Activated CD8-positive, alpha-beta memory T cell treated with anti-CD3 and anti-CD28 coated beads, Interleukin-2, amount 50 U/mL, for 4 hours (primary cell): ENCODE results near the gene TMEM171.

ENCODE experiments used
- DNase-seq: peaks from one replicate; pipeline ENCODE4 v3.0.0-alpha.2; 2020

Gene TMEM171

DNA sequence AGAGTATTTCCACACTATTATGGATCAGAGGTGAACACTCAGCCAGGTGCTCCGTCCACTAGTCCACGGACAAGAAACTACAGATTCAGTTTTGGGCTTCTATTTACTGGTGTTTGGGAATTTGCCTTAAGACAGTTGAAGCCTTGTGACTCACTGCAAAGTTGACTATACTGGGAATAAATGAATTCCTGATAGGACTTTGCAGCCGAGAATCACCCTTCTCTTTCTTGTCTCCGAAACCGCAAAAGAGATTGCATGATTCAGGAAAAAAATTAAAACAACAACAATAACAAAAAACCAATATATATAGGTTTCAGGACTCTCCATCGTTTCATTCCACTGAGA is 716 bp downstream of the TMEM171 start:
- DNase-seq, result no peak

DNA sequence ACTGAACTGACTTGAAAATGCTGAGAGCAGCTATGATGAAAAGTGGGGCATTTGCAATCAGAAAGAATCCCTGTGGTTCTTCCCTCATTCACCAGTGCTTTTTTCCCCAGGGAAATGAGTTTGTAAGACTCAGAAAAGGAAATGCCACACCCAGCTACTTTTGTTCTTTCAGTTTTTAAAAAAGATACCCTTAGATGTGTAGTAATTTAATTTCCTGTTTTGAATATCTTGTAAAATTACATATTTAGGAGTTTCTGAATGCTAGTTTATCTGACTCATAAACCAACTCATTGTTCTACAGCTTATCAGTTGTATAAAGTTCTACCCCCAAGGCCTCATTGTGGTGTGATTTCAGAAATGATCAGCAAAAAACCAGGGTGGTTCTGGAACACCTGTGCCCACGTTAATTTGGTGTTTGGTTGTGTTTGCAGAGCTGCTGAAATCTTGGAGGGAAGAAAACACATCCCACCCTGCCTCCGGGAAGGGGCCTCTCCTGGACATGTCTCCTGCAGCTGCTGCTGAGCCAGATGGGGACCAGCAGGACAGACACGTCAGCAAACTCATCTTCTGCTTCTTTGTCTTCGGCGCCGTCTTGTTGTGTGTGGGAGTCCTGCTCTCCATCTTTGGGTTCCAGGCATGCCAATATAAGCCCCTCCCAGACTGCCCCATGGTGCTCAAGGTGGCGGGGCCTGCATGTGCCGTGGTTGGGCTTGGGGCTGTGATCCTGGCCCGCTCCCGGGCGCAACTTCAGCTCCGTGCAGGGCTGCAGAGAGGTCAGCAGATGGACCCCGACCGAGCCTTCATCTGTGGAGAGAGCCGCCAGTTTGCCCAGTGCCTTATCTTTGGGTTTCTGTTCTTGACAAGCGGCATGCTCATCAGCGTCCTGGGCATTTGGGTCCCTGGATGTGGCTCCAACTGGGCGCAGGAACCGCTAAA is 2.8 kb downstream of the TMEM171 start:
- DNase-seq, result no peak

DNA sequence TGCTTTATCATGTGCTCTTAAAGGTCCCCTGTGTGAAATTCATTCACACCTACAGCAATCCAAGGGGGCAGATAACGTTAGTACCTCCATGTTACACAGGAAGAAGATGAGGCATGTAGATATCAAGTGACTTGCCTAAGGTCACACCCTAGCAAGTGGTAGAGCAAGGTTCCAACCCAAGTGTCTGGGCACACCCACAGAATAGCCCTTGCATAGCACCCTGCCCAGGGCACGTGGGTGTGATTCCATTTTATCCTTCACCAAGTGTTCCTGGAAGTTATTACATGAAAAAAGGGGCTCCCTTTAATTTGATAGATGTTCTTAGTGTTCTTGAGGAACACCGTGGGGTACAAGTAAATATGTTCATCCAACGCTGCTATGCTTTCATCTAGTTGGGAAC is 4.9 kb downstream of the TMEM171 start:
- DNase-seq, result no peak

DNA sequence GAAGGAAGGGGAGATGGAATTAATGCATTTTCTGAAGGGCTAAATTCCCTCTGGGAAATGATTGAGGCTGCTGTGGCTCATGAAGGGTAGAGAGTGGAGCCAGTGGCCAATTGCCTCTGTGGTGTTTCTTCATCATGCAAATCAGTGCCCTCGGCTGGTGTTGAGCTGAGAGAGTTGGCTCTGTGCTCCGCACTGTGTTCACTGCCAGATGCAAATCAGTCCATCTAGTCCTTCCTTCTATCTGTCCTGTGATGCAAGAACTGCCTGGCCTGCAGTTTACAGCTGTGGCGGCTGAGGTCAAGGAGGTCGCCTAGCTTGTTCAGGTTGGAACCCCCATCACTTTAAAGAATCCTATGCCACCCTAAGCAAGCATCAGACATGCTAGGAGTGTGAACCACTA is 6.0 kb downstream of the TMEM171 start:
- no peak for DNase-seq

DNA sequence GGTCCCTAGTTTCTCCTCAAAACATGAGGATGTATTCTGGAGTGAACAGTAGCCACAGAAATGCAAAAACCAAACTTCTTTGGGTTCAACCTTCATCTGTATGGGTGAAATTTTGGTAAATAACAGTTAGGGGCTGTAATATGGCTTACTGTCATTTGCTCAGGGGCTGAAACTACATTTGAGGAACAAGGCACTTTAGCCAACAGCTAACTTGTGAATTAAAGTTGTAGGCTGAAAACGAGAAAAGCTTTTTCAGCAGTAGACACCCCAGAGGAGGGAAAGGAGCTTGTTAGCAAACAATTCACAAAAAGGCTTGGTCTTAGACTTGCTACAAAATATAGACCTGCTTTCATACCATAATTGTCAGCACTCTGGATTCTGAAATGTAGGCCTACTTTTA is 6.6 kb downstream of the TMEM171 start:
- no peak for DNase-seq

DNA sequence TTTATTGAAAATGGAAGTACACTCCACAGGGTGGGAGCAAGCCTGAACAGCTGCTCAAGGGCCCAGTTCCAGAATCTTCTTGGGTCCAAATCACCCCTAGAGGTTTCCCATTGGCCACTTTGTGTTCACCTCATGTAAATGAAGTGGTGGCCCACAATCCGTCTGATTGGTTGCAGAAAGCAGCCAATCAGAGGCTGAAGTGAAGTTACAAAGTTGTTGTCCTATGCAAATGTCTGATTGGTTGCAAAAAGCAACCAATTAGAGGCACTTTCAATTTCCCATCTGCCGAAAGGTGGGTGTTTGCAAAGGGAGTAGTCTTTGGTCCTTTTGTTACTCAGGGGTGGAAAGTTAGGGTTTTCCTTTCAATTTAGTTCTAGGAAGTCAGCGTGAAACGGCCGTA is 8.8 kb downstream of the TMEM171 start:
- no peak for DNase-seq

DNA sequence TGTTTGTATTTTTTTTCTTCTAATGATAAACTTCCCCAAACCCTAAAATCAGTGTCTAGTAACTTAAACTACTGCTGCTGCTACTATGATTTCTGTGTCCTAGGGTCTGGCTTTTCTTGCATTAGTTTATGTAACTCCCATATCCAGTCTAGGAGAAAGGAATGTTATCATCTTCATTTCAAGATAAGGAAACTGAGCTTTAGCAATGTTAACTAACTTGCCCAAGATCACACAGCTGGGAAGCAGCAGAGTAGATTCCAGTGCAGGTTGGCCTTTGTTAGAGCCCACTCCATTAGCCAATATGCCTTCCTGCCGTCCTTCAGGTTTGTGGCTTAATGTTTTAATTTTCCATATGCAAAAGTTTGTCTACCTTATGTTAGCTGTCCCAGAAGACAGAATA is 10.4 kb downstream of the TMEM171 start:
- no peak for DNase-seq

DNA sequence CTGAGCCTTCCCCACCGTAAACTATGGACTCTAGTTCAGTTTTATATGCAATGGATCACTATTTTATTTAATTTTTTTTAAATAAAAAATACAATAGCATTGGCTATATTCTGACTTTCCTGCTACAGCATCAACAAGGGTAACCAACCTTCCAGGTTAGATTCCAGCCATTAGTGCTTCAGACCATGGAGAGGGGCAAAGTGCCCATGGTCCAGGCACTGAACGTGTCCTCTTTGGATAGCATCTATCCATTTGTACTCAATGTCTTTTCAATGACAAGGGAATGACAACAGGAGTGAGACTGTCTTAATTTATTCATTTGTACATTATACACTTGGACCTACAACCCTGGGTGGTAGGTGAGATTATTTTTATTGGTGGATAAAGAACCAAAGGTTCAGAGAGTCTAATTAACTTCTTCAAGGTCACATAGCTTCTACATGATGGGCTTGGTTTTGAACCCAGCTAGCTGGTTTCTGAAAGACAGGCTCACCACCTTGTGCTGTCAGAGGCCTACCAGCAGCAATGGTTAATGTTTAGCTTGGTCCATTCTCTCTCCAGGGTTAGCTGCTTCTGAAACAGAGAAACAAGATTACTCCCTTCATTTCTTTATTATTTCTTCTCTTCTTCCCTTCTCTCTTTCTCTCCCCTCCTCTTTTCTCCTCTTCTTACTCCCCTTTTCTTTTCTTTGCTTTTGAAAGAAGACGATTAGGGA is 11.5 kb downstream of the TMEM171 start:
- DNase-seq, result no peak

DNA sequence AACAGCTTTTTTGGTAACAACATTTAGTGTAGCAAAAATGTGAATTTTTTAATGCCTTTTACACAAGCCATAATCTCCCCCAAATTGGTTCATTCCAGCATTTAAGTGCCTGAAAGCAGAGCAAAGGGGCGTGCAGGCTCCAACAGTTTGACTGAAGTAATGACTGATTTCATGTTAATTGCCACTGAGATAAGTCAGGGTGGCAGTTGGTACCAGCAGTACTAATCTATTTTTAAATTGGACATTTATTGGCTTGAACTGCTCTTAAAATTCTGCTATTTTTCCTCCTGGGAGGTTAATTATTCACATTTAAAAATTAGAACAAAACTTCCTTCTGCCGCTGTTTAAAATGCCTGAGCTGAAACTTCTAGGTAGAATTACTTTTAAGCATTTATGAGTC is 12.4 kb downstream of the TMEM171 start:
- no peak for DNase-seq

DNA sequence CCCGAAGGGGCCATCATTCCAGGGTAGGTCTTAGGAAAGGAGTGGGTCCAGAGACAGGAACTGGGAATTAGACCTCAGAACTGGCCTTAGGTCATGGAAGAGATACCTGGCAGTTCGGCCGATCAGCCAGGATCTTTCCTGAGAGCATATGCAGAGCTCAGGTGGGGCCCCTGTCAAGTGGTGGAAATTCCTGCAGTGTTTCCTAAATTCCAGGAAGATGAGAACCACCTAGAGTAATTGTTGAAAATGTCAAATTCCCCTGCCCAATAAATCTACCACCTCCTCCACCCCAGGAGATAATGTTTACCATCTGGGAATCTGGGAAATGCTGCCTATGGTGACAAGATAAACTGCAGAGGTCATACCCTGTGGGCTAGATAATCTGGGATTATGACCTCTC is 14.6 kb downstream of the TMEM171 start:
- no peak for DNase-seq

DNA sequence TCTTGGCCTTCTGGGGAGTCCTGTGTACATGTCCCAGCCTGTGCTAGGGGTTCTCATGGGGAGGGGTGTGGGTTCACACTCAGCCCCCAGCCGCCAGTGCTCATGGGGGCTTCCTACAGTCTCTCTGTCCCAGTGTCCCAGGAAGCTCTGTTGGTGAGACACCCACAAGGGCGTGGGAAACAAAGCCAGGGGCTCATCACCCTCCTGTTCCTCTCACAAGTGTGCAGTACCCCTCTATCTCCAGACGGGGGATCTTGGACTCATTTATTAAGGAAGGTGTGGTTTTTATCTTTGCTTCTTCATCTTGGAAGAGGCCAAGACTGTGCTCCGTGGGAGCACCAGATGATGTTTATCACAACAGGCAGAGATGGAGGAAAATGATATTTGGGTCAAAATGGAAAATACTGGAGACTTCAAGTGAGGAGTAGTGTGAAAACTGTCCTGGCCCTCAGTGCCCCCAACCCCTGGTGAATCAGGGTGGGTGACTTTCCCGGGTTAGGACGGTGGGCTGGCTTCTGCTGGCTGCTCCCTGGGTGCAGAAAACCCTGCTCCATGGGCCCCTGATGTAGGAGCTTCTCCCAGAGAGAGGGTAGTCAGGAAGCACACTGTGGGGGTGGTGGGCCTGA is 15.2 kb downstream of the TMEM171 start:
- no peak for DNase-seq

DNA sequence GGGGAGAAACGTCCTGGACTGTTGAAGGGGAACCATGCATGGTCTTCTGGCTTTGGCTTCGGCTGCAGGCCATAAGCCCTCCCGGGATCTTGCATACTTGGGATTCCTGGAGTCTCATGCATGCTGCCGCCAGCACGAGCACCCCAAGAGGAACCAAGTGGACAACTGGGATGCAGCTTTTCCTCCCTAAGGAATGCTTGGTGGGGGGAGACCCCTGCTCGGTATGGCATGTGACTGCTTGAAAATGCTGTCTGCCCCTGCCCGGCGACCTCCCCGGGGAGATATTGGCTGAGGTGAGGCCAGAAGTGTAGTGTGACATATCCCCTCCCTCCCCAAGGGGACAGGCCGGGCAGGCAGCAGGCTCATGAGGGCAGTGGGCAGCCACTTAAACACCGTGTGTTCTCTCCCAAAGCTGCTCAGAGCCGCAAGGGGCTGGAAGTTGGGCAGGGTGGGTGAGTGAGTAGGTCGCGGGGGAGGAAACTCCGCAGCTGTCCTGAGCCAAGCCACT is 15.7 kb downstream of the TMEM171 start:
- no peak for DNase-seq

DNA sequence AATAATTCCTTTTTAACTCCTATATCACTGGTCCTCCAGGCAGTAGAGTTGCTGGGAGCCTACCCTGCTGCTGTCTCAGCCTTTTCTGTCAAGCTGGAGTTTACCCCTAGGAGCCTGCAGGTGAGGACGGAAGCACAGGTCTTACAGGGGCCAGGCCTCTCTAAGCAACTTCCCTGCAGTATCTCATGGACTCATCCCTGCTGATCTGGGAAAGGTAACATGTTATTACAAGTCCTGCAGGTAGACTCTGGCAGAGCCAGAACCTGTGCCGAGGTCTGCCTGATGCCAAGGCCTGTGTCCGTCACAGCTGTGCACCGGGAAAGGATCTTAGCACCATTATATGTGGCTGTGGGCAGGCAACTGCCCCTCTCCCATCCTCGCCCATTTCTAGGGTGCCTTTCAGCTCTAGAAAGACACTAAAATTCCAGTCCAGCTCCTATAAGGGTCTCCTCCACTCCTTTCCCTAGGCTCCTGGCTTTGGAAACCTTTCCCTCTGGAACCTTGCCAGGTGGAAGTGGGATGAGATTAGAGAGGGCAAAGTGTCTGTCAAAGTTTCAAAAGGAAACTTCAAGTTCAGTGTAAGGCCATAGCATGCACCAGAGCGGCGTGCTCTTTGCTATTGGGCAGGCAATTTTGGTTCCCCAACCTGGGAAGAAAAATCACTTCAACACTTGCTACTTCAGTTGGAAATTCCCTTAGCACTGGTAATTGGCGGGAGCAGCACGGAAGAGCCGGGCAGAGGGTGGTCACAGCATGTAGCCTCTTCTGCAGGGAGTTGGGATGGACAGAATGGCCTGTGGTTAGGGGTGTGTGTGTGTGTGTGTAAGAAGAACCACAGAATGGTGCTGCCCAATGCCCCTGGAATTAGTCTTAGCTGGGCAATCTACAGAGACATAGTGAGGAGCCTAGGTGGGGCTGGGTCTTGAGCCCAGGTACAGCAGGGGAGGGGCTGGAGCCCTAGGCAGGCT is 17.5 kb downstream of the TMEM171 start:
- DNase-seq, result no peak

DNA sequence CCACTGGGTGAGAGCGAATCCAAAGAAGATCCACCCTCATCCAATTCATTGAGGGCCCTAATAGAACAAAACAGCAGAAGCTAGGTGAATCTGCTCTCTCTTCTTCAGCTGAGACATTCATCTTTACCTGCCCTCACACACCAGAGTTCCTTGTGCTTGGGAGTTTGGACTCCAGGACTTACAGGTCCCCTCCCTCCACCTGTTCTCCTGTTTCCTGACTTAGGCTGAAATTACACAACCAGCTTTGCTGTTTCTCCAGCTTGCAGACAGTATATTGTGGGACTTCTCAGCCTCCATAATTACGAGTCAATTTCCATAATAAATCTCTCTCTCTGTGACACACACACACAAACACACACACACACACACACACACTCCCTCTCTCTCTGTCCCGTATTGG is 19.1 kb downstream of the TMEM171 start:
- DNase-seq, result no peak

DNA sequence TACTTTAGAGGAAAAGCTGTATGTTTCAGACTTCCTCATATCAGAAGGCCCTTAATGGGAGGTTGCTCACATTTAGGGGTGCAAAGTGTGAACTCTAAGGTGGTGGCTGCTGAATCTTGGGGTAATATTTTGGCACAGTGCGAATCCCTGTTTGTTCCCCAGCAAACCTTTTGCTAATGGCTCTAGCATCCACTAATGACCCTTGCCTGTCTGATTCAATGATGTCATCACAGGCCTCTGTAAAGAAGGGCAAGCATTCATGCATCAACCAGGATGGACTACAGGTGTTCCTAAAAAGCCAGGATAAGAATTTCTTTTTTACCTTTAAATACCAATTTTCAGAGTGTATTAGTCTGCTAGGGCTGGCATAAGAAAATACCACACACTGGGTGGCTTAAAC is 20.4 kb downstream of the TMEM171 start:
- DNase-seq, result no peak

DNA sequence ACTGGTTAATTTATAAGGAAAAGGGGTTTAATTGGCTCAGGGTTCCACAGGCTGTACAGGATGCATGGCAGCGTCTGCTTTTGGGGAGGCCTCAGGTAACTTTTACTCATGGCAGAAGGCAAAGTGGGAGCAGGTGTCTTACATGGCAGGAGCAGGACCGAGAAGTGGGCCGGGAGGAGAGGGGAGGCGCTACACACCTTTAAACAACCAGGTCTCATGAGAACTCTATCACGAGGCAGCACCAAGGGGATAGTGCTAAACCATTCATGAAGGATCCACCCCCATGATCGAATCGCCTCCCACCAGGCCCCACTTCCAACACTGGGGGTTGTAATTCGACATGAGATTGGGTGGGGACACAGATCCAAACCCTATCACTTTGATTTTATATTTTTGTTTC is 21.7 kb downstream of the TMEM171 start:
- no peak for DNase-seq

DNA sequence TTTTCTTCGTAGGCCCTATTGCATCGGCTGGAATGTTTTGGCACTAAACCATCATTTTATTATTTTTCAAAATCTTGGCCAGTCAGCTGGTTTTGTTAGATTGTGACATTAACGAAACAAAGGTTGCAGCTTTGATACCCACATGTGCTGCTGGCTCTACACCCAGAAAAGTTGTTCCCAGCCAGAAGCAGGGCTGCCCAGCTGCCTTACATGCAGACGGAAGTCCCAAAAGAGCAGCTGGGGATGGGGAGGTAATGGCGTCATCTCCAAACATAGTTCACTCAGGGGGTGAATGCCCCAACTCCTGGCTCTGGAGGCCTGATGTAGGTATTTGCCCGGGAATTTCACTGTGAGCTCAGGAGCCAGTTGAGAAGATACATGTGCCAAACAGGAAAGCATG is 23.3 kb downstream of the TMEM171 start:
- DNase-seq, result no peak

DNA sequence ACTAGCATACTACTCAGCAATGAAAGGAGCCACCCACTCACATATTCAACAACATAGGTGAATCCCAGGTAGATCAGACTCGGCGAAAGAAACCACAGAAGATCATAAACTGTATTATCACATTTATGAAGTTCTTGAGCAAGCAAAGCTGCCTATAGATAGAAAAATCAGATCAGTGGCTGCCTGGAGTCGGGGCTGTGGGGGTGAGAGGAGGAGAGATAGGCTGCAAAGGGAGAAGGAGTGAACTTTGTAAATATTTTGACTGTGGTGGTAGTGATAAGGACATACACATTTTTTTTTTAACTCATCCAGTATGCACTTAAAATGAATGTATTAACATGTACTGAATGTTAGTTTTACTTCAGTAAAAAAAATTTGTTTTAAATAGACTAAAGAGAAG is 29.2 kb downstream of the TMEM171 start:
- no peak for DNase-seq

DNA sequence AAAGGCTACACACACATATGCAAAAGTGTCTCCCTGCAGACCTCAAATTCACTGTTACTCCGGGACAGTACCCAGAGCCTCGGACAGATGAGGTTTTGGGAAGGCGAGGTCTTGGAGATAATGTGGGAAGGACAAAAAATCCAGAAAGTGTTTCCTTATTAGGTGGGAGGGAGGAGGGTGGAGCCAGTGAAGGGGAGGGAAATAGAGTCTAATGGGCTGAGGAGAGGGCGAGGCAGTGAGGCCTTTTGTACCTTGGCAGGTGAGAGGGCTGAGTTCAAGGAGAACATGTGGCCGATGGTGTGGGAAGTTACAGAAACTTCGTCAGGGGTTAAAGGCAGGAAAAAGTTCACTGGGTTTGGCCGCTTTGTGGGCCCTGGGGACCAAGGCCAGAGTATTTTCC is 30.5 kb downstream of the TMEM171 start:
- no peak for DNase-seq

DNA sequence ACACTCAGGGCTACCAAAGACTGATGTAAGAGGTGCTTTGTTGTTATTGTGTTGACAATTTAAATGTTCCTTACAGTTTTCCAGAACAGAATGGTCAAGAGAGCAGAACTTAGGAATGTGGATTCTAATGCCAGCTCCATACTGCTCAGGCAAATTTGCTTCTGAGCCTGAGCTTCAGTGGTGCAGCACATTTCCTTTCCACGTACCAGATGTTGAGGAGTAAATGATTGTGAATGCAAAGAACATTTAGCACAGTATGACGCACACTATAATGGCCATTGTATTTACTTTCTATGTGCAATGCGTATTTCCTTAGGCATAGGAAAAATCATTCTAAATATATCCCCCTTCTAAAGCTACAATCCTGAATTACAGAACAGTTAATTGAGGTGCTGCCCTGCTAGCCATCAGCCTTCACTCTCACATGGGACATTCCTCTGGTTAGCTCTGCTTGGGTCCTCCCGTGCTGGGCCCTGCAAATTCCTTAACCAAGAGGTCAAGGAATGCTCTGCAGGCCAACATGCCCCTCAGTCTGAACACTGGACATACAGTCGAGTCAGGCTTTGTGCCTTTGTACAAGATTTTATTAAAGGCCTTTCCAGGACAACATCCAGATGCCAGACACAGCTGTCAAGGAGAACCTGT is 31.5 kb downstream of the TMEM171 start:
- no peak for DNase-seq

DNA sequence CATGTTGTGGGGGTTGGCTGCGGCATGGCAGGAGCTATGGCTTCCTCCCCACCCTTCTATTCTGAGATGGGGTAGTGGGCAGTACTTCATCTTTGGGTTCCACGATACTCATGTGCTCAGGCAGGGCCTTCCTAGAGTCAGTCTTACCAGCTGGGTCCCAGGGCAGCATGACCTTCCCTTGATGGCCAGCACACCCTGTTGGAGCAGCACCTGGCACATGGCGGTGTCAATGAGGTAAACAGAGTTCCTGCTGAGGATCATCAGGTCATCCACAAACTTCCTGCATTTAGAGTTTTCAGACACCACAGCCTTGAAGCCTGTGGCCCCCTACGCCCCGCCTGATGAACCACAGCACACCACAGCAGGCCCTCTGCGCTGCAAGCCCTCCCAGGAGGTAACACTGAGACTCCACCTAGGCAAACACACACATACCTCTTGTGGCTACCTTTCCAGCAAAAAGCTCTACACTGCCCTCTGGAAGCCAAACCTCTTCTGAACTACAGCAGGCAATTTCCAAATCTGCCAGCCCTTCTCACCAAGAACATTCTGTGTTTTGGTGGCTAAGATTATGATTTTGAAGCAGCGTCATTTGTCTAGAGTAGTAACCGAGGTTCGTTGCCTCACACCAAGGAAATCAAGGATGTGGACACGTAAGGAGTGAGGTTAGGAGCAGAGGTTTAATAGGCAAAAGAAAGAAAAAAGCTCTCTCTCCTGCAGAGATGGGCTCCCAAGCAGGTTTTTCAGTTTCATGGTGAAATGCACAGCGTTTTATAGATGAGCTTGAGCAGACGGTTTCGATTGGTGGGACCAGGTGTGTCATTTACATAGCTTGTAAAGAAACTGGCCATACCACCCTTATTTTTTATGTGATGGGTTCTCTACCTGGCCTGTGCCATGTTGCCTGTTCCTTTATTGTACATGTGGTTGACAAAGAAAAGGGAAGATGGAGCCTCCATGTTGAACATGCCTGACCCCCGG is 32.3 kb downstream of the TMEM171 start:
- DNase-seq, result no peak
